DLD1 (cell line): ENCODE results near the gene B3GAT2.

Experiments used
- in situ Hi-C: cut with HindIII; loops from 2 replicates; pipeline ENCODE4 v1.10.0; 2017; ENCODE audit warnings: low sequenced_read_pairs

Gene B3GAT2

DNA sequence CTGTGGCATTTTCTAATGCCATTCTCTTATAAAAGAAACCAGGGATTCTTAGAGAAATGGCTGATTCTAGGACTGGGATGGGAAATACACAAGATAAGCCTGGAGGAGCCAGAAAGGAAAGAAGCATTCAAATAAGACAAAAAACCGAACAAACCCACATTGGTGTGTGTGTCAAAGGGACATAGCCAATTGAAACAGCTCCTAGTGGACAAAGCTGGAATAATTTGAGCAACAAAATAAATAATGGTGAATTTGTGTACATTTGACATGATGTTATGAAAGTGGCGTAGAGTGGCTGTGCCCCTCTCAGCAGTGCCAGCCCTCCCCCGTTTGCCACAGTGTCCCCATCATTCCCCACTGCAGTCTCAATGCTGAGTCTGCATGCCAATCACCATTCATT, 55.5 kb downstream of the B3GAT2 start:
- in situ Hi-C loops: no loop called here

DNA sequence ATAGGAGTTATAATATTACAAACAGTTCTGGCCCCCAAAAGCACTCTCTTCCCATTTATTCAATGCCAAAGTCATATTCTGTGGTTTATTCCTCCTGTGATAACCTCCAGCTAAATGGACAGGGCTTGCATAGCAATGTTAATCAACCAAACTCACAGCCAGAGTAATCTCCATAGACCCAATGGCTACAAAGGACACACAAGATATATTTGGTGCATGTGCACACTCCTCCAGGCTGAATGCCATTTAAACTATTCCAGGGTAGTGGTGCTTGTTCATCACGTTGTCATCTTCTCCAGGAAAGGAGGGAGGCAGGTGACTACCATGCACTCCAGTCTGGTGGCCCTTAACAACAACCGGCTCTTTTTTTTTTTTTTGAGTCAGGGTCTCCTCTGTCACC, 56.8 kb downstream of the B3GAT2 start:
- in situ Hi-C loops: no loop called here

DNA sequence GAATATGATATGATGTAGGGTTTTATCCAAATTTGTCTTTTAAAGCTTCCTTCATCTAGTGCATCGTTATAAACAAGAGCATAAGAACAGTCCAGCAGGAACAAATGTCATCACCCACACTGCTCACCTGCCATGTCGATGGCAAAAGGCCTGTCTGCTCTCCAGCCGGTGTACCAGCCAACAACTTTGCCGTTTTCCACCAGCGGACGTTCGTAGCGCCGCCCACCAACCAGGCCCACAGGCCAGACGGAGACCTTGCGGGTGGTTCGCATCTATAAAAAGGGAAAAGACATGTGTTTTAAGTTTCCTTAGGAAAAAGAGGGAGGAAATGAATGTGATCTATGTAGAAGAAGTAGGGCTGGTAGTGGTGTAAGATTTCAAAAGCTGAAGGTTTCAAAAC, 62.9 kb downstream of the B3GAT2 start:
- in situ Hi-C loops: no loop called here

- in situ Hi-C loops: no loop called here
Observed at GRCh38 chr6:70889270-70889669, 67.6 kb downstream of the B3GAT2 start.

DNA sequence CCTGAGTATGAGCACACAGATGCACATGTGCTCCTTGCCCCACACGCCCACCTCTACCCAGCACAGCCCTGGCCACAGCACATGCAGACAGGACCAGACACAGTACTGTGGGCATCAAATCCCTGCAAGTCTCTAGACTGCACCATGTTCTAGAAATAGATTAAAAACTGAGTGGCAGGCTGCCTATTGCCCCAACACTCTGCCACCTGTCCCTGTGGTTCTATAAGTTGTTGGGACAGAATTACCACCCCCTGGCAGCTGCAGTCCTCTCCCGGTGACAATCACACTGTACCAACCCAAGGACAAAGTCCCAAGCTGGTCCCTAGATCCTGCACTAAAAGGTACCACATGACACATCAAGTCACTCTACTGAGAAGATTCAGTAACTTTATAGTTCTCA, 70.2 kb downstream of the B3GAT2 start:
- in situ Hi-C loops: no loop called here

GRCh38 chr6:70886071-70886470, 70.8 kb downstream of the B3GAT2 start:
- in situ Hi-C loops: no loop called here

GRCh38 chr6:70884074-70884983, 72.5 kb downstream of the B3GAT2 start:
- in situ Hi-C loops: no loop called here

DNA sequence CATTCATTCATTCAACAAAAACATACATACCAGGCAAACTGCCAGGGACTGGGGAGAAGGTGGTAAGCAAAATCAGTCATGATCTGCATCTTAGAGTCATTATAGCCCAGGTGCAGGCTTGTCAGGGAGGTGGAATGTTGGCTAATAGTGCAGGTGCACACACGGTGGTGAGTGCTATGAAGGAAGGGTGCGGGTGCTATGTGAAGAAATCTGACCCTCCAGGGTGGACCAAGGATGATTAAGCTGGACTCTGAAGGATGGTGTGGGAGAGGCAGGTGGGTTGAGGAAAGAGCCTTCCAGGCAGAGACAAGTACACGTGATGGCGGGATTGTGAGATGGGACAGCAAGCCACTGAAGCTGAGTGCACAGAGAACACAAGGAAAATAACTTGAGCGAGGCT, 77.4 kb downstream of the B3GAT2 start:
- in situ Hi-C loops: no loop called here

GRCh38 chr6:70874181-70874913, 82.5 kb downstream of the B3GAT2 start:
- in situ Hi-C loops: no loop called here

GRCh38 chr6:70872469-70872868, 84.4 kb downstream of the B3GAT2 start:
- in situ Hi-C loops: no loop called here

DNA sequence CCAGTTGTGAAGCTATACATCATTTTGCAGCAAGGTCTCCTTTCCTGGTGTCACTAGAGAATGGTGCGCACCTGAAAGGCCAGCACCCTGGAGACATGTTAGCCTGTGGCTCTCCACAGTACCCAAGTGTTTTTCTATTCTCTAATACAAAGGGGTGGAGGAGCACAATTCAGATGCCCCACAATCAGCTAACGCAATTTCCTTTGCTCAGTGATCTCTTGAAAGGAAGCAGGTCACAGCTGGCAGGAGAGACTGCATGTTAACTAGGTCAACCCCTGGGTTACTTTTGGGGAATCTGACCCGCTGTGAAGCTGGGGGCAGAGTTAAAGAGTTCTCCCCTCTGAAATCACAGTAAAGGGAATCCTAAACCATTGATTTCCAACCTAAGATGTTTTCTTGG, 92.5 kb downstream of the B3GAT2 start:
- in situ Hi-C loops: no loop called here

DNA sequence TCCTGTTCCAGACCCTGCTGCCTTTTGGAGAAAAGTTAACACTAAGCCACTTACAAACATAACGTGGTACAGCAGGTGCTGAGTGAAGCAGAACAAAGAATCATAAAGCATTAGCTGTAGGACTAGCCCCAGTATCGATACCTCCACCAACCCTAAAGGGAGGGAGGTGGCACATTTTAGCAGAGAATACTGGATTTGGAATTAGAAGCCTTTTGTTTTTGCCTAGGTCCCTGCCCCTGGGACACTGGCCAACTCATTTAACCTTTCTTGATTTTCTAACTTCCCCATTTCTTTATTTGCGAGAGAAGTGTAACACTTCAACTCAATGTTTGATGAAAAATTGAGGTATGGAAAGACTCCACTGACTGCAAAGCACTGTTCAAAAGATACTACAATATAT, 93.5 kb downstream of the B3GAT2 start:
- in situ Hi-C loops: no loop called here

- in situ Hi-C loops: no loop called here
Observed at GRCh38 chr6:70860920-70861319, 95.9 kb downstream of the B3GAT2 start.

- in situ Hi-C loops: no loop called here
Observed at GRCh38 chr6:70860045-70860444, 96.8 kb downstream of the B3GAT2 start.

- in situ Hi-C loops: no loop called here
Observed at GRCh38 chr6:70857387-70858077, 99.3 kb downstream of the B3GAT2 start.

- in situ Hi-C loops: no loop called here
Observed at GRCh38 chr6:70852667-70853246, 104.1 kb downstream of the B3GAT2 start.

DNA sequence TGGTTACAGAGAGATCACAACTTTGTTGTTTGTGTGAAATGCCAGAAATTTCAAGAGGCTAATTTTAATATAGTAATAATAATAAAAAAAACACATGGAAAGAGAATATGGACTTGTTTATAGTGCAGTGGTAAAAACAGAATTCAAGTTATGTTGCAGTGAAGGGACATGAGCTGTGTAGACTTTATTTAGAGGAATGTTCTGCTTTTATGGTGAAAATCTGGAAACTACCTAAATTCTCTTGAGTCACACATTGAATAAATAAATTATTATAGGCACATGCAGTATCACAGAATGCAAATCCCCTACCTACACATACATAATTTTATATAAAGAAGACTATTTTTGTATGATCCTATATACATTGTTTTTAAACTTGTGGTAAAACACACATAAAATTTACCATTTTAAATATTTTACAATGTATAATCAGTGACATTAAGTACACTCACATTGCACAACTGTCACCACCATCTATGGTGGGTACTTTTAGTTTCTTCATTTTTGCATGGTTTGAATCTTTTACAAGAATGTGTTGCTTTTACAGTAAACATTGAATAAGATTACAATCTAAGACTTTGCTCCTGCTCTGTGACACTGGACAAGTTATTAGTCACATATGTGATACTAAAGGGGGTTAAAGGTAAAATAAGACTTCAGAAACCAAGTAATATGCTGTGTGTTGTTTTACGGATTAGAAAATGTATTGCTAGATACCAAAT, 107.4 kb downstream of the B3GAT2 start:
- in situ Hi-C loops: no loop called here

- in situ Hi-C loops: no loop called here
Observed at GRCh38 chr6:70847106-70848084, 109.5 kb downstream of the B3GAT2 start.

- in situ Hi-C loops: no loop called here
Observed at GRCh38 chr6:70846207-70846835, 110.5 kb downstream of the B3GAT2 start.
